ENCODE data around the gene PLCG1. TPM values are rescaled to one million over a fixed set of nuclear protein-coding genes. Genes with fewer than 3 reads are reported as not detected.

The PLCG1 gene
- total RNA-seq, 2 experiments from 2014 or later, result 267 to 286 TPM

- H3K4me3 Mint-ChIP-seq, result no peak overlapping the region
- CTCF ChIA-PET, result interaction anchor here (0.9 to 1.6 kb wide), 2 partner anchors 30 to 42 kb away, joined by 3 to 4 read pairs; no protein-coding TSS in a partner anchor
- H3K27ac Mint-ChIP-seq, result no peak overlapping the region
- H3K36me3 Mint-ChIP-seq (ENCODE audit: low read depth), result peaks cover 10% of the 10 kb centered on the region
- peaks cover 11% of the 10 kb centered on the region for H3K4me1 Mint-ChIP-seq
- DNase-seq, result no peak
- POLR2A ChIA-PET, result no interaction called here
- no peaks in the 10 kb centered on the region for H3K27me3 Mint-ChIP-seq
- peaks cover 9% of the 10 kb centered on the region for H3K9me3 Mint-ChIP-seq
Measured at GRCh38 chr20:41198443-41198842, 61.1 kb downstream of the PLCG1 start.

DNA sequence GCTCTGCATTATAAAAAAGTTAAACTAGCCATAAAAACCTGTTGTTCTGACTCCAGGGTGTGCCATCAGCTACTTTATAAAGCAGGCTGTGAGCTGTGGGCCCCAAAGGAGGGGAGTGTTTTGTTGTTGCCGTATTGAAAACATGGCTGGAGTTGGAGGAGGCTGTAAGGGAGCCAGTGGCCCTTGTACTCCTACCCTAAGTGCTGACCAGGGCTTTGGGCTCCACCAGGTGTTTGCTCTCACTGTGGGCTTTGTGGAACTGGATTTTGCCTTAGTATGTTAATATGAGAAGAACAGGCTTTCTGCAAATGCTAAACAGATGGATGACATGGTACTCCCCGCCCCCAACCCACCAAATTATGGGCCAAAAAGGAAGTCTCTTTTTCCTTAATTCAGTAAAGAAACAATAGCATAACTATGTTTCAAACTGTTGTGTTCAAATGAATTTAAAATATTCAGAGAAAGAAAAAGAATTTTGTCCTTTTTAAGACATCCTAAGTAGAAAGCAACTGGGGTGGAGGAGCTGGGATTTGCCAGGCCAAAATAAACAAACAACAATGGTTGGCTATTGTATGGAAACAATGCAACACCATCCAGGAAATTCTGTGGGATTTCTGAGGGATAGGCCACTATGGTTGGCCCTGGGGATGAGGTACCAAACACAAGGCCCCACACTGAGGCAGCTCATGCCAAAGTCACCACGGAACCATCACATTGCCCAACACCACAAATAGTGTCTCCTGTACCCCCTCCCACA lies 63.3 kb downstream of the PLCG1 start:
- Mint-ChIP-seq H3K27me3 (no peaks in the 10 kb centered on the region), H3K4me3 (no peak overlapping the region), H3K4me1 (peaks cover 4% of the 10 kb centered on the region), H3K9me3 (peaks cover 9% of the 10 kb centered on the region), H3K36me3 (ENCODE audit: low read depth) (peaks cover 10% of the 10 kb centered on the region), H3K27ac (no peak overlapping the region)
- no peak for DNase-seq
- ChIA-PET CTCF (interaction anchor here (0.9 to 1.8 kb wide), 3 partner anchors 12 to 106 kb away, joined by 3 to 7 read pairs (median 3); no protein-coding TSS in a partner anchor), POLR2A (no interaction called here)

DNA sequence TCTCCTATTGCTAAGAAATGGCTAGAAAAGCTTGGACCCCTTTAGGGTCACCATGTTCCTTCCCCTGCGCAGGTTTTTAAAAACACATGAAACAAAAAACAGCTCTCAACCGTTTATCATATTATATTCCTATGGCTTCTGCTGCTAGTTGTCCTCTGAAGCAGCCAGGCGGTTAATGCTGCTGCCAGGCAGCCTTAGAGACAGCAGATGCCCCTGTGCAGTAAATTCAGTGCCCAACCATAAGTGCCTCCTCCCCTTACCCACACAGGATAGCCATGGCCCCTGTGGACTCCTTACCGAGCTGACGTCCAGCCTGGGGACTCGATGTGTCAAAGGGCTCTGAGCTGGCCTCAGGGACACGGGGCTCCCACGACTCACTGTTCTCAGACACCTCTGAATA lies 64.4 kb downstream of the PLCG1 start:
- Mint-ChIP-seq H3K27ac (no peak overlapping the region), H3K9me3 (peaks cover 9% of the 10 kb centered on the region), H3K27me3 (no peaks in the 10 kb centered on the region), H3K4me3 (no peak overlapping the region), H3K4me1 (no peaks in the 10 kb centered on the region), H3K36me3 (ENCODE audit: low read depth) (peaks cover 10% of the 10 kb centered on the region)
- ChIA-PET CTCF (interaction anchor here (1.8 kb wide), 1 partner anchor 29 kb away, joined by 7 read pairs; no protein-coding TSS in a partner anchor), POLR2A (no interaction called here)
- no peak for DNase-seq

DNA sequence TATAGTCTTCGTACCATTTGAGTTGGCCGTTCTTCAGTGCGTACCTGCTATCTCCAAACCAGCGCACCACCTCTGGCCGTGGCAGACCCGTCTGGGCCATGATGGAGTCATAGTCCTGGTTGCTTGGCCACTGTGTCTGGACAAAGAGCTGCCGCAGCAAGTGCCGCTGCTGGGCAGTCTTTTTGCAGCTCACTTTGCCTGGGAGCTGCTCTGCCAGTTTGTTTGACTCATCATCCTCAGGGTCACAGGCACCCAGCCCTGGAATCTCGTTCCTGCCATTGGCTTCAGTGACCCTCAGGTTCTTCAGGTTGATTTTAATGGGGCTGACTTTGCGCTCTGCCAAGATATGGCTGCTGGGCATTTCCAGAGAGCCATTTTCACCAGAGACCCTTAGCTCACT lies 65.1 kb downstream of the PLCG1 start:
- peaks cover 9% of the 10 kb centered on the region for H3K9me3 Mint-ChIP-seq
- no peak for DNase-seq
- H3K36me3 Mint-ChIP-seq (ENCODE audit: low read depth), result peaks cover 10% of the 10 kb centered on the region
- H3K4me1 Mint-ChIP-seq, result no peaks in the 10 kb centered on the region
- H3K27ac Mint-ChIP-seq, result no peak overlapping the region
- CTCF ChIA-PET, result interaction anchor here (1.8 kb wide), 1 partner anchor 30 kb away, joined by 7 read pairs; no protein-coding TSS in a partner anchor
- no peaks in the 10 kb centered on the region for H3K27me3 Mint-ChIP-seq
- H3K4me3 Mint-ChIP-seq, result no peak overlapping the region
- POLR2A ChIA-PET, result no interaction called here

GRCh38 chr20:41203660-41204059 lies 66.3 kb downstream of the PLCG1 start:
- Mint-ChIP-seq H3K4me3 (no peak overlapping the region), H3K27ac (no peak overlapping the region), H3K36me3 (ENCODE audit: low read depth) (peaks cover 6% of the 10 kb centered on the region), H3K27me3 (no peaks in the 10 kb centered on the region), H3K9me3 (peaks cover 6% of the 10 kb centered on the region), H3K4me1 (no peaks in the 10 kb centered on the region)
- DNase-seq, result no peak
- CTCF ChIA-PET, result no interaction called here
- POLR2A ChIA-PET, result no interaction called here

- no peaks in the 10 kb centered on the region for H3K27me3 Mint-ChIP-seq
- no peaks in the 10 kb centered on the region for H3K9me3 Mint-ChIP-seq
- H3K36me3 Mint-ChIP-seq (ENCODE audit: low read depth), result no peaks in the 10 kb centered on the region
- H3K27ac Mint-ChIP-seq, result no peak overlapping the region
- H3K4me3 Mint-ChIP-seq, result no peak overlapping the region
- DNase-seq, result no peak
- CTCF ChIA-PET, result no interaction called here
- no peaks in the 10 kb centered on the region for H3K4me1 Mint-ChIP-seq
- POLR2A ChIA-PET, result no interaction called here
Measured at GRCh38 chr20:41204304-41205265, 67.2 kb downstream of the PLCG1 start.

GRCh38 chr20:41205313-41205712 lies 68.0 kb downstream of the PLCG1 start:
- no peaks in the 10 kb centered on the region for H3K36me3 Mint-ChIP-seq (ENCODE audit: low read depth)
- ChIA-PET CTCF (no interaction called here), POLR2A (no interaction called here)
- H3K4me1 Mint-ChIP-seq, result no peaks in the 10 kb centered on the region
- no peak overlapping the region for H3K27ac Mint-ChIP-seq
- no peak overlapping the region for H3K4me3 Mint-ChIP-seq
- H3K27me3 Mint-ChIP-seq, result no peaks in the 10 kb centered on the region
- no peaks in the 10 kb centered on the region for H3K9me3 Mint-ChIP-seq
- no peak for DNase-seq

DNA sequence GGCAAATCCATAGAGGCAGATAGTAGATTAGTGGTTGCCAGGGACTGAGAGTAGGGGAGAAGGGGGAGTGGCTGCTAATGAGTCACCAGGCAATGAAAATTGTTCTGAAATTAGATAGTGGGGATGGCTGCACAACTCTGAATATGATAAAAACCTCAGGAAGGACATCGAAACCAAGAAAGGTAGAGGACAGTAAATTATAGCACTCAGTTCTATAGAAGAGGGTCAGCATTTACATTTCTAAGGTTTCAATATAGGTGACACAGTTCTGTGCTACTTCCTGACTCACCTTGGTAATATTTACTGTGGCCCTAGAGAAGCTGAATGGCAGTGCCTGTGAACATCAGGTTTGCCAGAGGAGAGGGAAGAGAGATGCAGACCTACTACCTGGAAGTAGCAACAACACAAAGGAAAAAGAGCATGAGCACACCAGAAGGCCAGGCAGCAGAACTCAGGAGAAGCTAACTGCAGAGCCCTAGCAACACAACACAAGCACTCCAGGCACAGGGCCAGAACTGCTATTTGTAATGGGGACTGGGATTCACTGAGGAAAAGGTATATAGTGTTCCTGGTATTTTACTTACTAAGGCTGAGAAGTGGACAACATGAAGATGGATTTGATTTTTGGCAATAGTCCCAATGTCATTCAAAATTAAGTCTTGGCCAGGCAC lies 75.9 kb downstream of the PLCG1 start:
- Mint-ChIP-seq H3K27me3 (no peaks in the 10 kb centered on the region), H3K4me3 (no peak overlapping the region), H3K4me1 (no peaks in the 10 kb centered on the region), H3K27ac (no peak overlapping the region), H3K9me3 (no peaks in the 10 kb centered on the region), H3K36me3 (ENCODE audit: low read depth) (no peaks in the 10 kb centered on the region)
- ChIA-PET POLR2A (no interaction called here), CTCF (interaction anchor here (0.9 kb wide), 1 partner anchor 12 kb away, joined by 3 read pairs; no protein-coding TSS in a partner anchor)
- no peak for DNase-seq

DNA sequence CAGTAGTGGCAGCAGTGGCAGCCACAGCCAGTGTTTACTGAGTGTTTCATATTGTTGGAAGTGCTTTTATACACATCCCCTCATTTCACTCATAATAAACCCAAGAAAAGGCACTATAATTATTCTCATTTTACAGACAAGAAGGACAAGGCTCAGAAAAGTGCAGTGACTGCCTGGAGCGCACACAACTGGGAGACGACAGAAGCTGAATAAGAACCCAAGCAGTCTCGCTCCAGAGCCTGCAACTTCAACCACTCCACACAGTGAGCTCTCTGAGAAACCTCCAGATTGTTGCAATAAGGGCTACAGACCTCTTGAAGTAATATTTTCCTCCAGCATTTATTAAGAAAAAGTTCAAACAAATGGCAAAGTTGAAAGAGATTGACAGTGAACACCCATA lies 76.9 kb downstream of the PLCG1 start:
- Mint-ChIP-seq H3K27me3 (no peaks in the 10 kb centered on the region), H3K4me1 (no peaks in the 10 kb centered on the region), H3K27ac (no peak overlapping the region), H3K9me3 (no peaks in the 10 kb centered on the region), H3K4me3 (no peak overlapping the region), H3K36me3 (ENCODE audit: low read depth) (no peaks in the 10 kb centered on the region)
- no peak for DNase-seq
- ChIA-PET POLR2A (no interaction called here), CTCF (no interaction called here)

- no peaks in the 10 kb centered on the region for H3K36me3 Mint-ChIP-seq (ENCODE audit: low read depth)
- POLR2A ChIA-PET, result no interaction called here
- no peak for DNase-seq
- H3K27ac Mint-ChIP-seq, result no peak overlapping the region
- H3K27me3 Mint-ChIP-seq, result no peaks in the 10 kb centered on the region
- no peaks in the 10 kb centered on the region for H3K4me1 Mint-ChIP-seq
- CTCF ChIA-PET, result no interaction called here
- H3K9me3 Mint-ChIP-seq, result no peaks in the 10 kb centered on the region
- H3K4me3 Mint-ChIP-seq, result no peak overlapping the region
Measured at GRCh38 chr20:41214666-41215065, 77.3 kb downstream of the PLCG1 start.

- no peaks in the 10 kb centered on the region for H3K4me1 Mint-ChIP-seq
- H3K27ac Mint-ChIP-seq, result no peak overlapping the region
Measured at GRCh38 chr20:41217422-41217821, 80.1 kb downstream of the PLCG1 start.

GRCh38 chr20:41218466-41218865 lies 81.1 kb downstream of the PLCG1 start:
- DNase-seq, result no peak
- H3K27me3 Mint-ChIP-seq, result no peaks in the 10 kb centered on the region
- H3K27ac Mint-ChIP-seq, result no peak overlapping the region
- no peaks in the 10 kb centered on the region for H3K9me3 Mint-ChIP-seq
- H3K4me3 Mint-ChIP-seq, result no peak overlapping the region
- H3K4me1 Mint-ChIP-seq, result no peaks in the 10 kb centered on the region
- ChIA-PET CTCF (interaction anchor here (1.2 to 1.3 kb wide), 2 partner anchors 14 to 46 kb away, joined by 3 to 4 read pairs; no protein-coding TSS in a partner anchor), POLR2A (no interaction called here)
- no peaks in the 10 kb centered on the region for H3K36me3 Mint-ChIP-seq (ENCODE audit: low read depth)

More at GRCh38 chr20:41217422-41217821, 80.1 kb downstream of the PLCG1 start:
- no peak for DNase-seq
- Mint-ChIP-seq H3K9me3 (no peaks in the 10 kb centered on the region), H3K4me3 (no peak overlapping the region), H3K36me3 (ENCODE audit: low read depth) (no peaks in the 10 kb centered on the region), H3K27me3 (no peaks in the 10 kb centered on the region)
- POLR2A ChIA-PET, result no interaction called here
- CTCF ChIA-PET, result interaction anchor here (0.9 to 1.3 kb wide), 3 partner anchors 15 to 123 kb away, joined by 3 to 4 read pairs (median 3); partner anchors contain the start of gene LPIN3

GRCh38 chr20:41219824-41220223 lies 82.5 kb downstream of the PLCG1 start:
- ChIA-PET CTCF (interaction anchor here (1.3 kb wide), 1 partner anchor 85 kb away, joined by 3 read pairs; no protein-coding TSS in a partner anchor), POLR2A (no interaction called here)
- DNase-seq, result no peak
- H3K36me3 Mint-ChIP-seq (ENCODE audit: low read depth), result no peaks in the 10 kb centered on the region
- no peak overlapping the region for H3K27ac Mint-ChIP-seq
- H3K4me3 Mint-ChIP-seq, result no peak overlapping the region
- H3K27me3 Mint-ChIP-seq, result no peaks in the 10 kb centered on the region
- H3K9me3 Mint-ChIP-seq, result no peaks in the 10 kb centered on the region
- H3K4me1 Mint-ChIP-seq, result no peaks in the 10 kb centered on the region

All from activated CD4-positive, alpha-beta memory T cell treated with anti-CD3 and anti-CD28 coated beads, Interleukin-2, amount 10 ng/mL, durations not matched to agents 7 days and 5 days (primary cell).